KMS-11 (cell line): ENCODE measurements around the gene LHX5.

Source experiments
- H2AFZ ChIP-seq: fragments of 200-600 bp; sonication (generic); 2 replicates; pipeline ENCODE4 v1.6.1; 2016; ENCODE audit warnings: antibody characterized with exemption, mixed run types, low read depth
- H3K27ac ChIP-seq: fragments of 200-600 bp; sonication (generic); 2 replicates; pipeline ENCODE4 v1.6.1; 2016; ENCODE audit warnings: mild to moderate bottlenecking, mixed run types
- H3K27me3 ChIP-seq: fragments of 200-600 bp; sonication (generic); 2 replicates; pipeline ENCODE4 v1.6.1; 2017; ENCODE audit warnings: mild to moderate bottlenecking, low read depth, mixed run types, moderate library complexity; ENCODE audit not compliant: insufficient read depth
- H3K36me3 ChIP-seq: fragments of 200-600 bp; sonication (generic); 2 replicates; pipeline ENCODE4 v1.6.1; 2017; ENCODE audit warnings: mild to moderate bottlenecking, mixed run types; ENCODE audit not compliant: insufficient read depth
- H3K4me1 ChIP-seq: fragments of 200-600 bp; sonication (generic); 2 replicates; pipeline ENCODE4 v1.6.1; 2016; ENCODE audit warnings: mild to moderate bottlenecking, low read depth, mixed run types; ENCODE audit not compliant: poor library complexity, severe bottlenecking
- H3K4me2 ChIP-seq: fragments of 200-600 bp; sonication (generic); 2 replicates; pipeline ENCODE4 v1.7.0; 2016; ENCODE audit warnings: mild to moderate bottlenecking, mixed run types
- H3K4me3 ChIP-seq: fragments of 200-600 bp; sonication (generic); IDR thresholded peaks from 2 replicates; pipeline ENCODE4 v1.6.1; 2017; ENCODE audit warnings: low read depth, low read length, mixed read lengths; ENCODE audit not compliant: insufficient read depth
- H3K79me2 ChIP-seq: fragments of 200-600 bp; sonication (generic); 2 replicates; pipeline ENCODE4 v1.6.1; 2016; ENCODE audit warnings: low read depth, mixed run types; ENCODE audit not compliant: insufficient read depth
- H3K9ac ChIP-seq: fragments of 200-600 bp; sonication (generic); 2 replicates; pipeline ENCODE4 v1.6.1; 2016; ENCODE audit warnings: mild to moderate bottlenecking, mixed run types
- H4K20me1 ChIP-seq: fragments of 200-600 bp; sonication (generic); 2 replicates; pipeline ENCODE4 v1.6.1; 2016; ENCODE audit warnings: mild to moderate bottlenecking, mixed run types; ENCODE audit not compliant: insufficient read depth
- CTCF ChIP-seq: fragments of 200-600 bp; sonication (generic); conservative IDR thresholded peaks from 2 replicates; pipeline ENCODE4 v1.6.1; 2017; ENCODE audit warnings: low read depth, mild to moderate bottlenecking, antibody characterized with exemption, low read length, moderate library complexity, mixed read lengths

Gene LHX5

GRCh38 chr12:113512568-113512967, 40.9 kb upstream of the LHX5 start:
- Histone ChIP-seq H3K9ac (no peak overlapping the region), H3K27ac (no peak overlapping the region), H3K79me2 (no peaks in the 10 kb centered on the region), H4K20me1 (no peaks in the 10 kb centered on the region), H3K4me2 (no peak overlapping the region), H3K27me3 (no peaks in the 10 kb centered on the region), H3K4me3 (no peak overlapping the region), H3K4me1 (no peaks in the 10 kb centered on the region), H3K36me3 (no peaks in the 10 kb centered on the region), H2AFZ (no peak overlapping the region)
- no peak for TF ChIP-seq CTCF

- Histone ChIP-seq H3K79me2 (no peaks in the 10 kb centered on the region), H3K4me3 (no peak overlapping the region), H3K4me2 (no peak overlapping the region), H4K20me1 (no peaks in the 10 kb centered on the region), H3K9ac (no peak overlapping the region), H3K27me3 (no peaks in the 10 kb centered on the region), H3K4me1 (no peaks in the 10 kb centered on the region), H3K36me3 (no peaks in the 10 kb centered on the region), H2AFZ (no peak overlapping the region), H3K27ac (no peak overlapping the region)
- TF ChIP-seq CTCF = no peak
These were observed 35.2 kb upstream of the LHX5 start for GRCh38 chr12:113506867-113507266.

- Histone ChIP-seq H4K20me1 (no peaks in the 10 kb centered on the region), H3K9ac (no peak overlapping the region), H3K27ac (no peak overlapping the region), H2AFZ (no peak overlapping the region), H3K27me3 (no peaks in the 10 kb centered on the region), H3K4me1 (no peaks in the 10 kb centered on the region), H3K36me3 (no peaks in the 10 kb centered on the region), H3K4me2 (no peak overlapping the region), H3K4me3 (no peak overlapping the region), H3K79me2 (no peaks in the 10 kb centered on the region)
- no peak for TF ChIP-seq CTCF
These were observed 34.3 kb upstream of the LHX5 start for GRCh38 chr12:113505941-113506340.

GRCh38 chr12:113504917-113505316, 33.2 kb upstream of the LHX5 start:
- no peaks in the 10 kb centered on the region for H3K27me3 ChIP-seq
- no peaks in the 10 kb centered on the region for H3K36me3 ChIP-seq
- no peak overlapping the region for H3K9ac ChIP-seq
- no peak overlapping the region for H3K27ac ChIP-seq
- no peak overlapping the region for H2AFZ ChIP-seq
- no peaks in the 10 kb centered on the region for H4K20me1 ChIP-seq
- no peak overlapping the region for H3K4me2 ChIP-seq
- H3K4me3 ChIP-seq = no peak overlapping the region
- no peak for TF ChIP-seq CTCF
- H3K4me1 ChIP-seq = no peaks in the 10 kb centered on the region
- no peaks in the 10 kb centered on the region for H3K79me2 ChIP-seq

- TF ChIP-seq CTCF = no peak
- no peak overlapping the region for H3K4me2 ChIP-seq
These were observed 29.2 kb upstream of the LHX5 start for GRCh38 chr12:113500782-113501311.

More at GRCh38 chr12:113500782-113501311, 29.2 kb upstream of the LHX5 start:
- Histone ChIP-seq H3K79me2 (no peaks in the 10 kb centered on the region), H4K20me1 (no peaks in the 10 kb centered on the region), H3K36me3 (no peaks in the 10 kb centered on the region), H3K4me1 (no peaks in the 10 kb centered on the region), H3K27me3 (no peaks in the 10 kb centered on the region), H2AFZ (no peak overlapping the region), H3K4me3 (no peak overlapping the region), H3K27ac (no peak overlapping the region), H3K9ac (no peak overlapping the region)
